GM21381 (cell line): Measurements from ENCODE around the gene NRF1.
"Not testable (repeated sequence)": the region's sequence is repeated elsewhere in the genome, so short reads cannot be mapped to it uniquely, and the experiment has no call there.

Experiments
- ATAC-seq: cut with Tn5 transposase; IDR thresholded peaks from one replicate; pipeline ENCODE4 v1.9.1; 2021; ENCODE audit warnings: mild to moderate bottlenecking, moderate library complexity; ENCODE audit not compliant: unreplicated experiment

NRF1 gene

DNA sequence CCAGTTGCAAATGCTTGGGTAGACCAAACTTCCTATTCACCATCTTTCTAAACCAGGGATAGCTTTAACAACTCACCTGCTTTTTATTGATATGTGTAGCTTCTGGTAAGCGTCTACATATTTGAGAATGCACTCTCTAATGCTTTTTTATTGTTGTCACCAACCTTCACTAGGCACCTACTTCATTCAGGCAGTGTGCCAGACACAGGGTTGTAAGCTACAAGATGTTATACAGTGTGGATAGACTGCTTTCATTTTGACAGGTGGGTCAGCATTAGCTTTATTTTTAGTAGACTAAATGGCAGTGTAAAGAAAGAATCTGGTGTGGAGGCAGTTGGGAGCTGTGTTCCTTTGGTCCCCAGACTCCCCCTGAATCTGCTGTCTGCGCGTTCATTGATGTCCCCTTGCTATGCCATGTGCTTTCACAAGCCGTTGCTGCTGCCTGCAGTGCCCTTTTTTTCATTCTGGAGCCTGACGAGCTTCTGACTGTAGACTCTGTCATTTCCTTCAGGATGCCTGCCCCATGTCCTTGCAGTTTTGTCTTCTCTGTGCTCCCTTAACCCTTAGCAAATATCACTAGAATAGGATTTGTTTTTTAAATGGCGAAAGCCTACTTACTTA, 32.1 kb downstream of the NRF1 start:
- ATAC-seq = no peak

DNA sequence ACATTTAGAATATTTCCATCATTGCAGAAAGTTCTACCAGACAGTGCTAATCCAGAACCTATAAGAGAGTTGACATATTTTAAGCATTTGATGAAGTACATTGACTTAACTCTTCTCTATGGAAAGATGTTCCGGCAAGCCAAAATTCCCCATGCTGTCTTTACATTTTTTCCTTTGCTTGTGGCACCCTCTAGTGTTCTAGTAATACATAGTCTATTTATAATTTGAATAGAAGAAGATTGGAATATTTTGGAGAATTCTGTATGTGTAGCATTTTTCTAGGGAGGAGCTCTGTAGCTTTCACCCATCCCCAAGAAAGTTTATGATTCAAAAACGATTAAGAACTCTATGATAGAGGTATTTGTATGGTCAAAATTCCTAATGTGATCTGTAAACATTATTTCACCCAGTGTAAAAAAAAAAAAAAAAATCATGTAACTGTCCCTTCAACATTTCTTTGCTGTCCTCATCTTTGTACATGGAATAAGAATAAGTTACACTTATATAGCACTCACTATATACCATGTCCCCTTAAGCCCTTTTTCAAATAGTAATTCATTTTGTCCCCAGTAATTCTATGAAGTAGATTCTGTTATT, 33.2 kb downstream of the NRF1 start:
- ATAC-seq = no peak

DNA sequence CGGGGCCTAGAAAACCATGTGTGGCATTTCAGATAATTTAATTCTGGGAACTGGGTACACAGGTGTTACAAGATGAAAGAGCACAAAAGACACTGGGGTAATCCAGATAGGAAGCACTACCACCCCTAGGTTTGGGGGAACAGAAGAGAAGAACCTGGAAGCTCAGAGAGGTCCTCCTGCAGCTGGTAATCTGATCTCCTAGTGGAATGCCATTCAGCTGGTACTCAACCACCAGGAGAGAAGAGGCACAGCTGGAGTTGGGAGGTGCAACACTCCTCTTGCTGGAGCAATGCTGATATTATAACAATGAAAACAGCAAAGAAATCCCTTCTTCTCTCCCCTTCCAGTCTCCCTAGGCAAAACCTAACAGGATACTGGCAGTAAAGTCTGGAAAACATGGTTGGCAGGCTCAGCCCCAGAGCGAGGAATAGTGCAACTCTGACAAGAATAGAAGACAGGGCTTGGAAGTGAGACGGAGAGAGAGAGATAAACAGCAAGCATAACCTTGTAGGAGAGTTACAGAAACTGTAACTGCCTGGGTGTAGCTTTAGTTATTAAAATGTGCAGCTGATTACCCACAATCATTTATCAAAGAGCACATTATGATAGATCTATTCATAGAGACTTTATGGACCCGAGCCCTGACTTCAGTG, 35.0 kb downstream of the NRF1 start:
- ATAC-seq = no peak

DNA sequence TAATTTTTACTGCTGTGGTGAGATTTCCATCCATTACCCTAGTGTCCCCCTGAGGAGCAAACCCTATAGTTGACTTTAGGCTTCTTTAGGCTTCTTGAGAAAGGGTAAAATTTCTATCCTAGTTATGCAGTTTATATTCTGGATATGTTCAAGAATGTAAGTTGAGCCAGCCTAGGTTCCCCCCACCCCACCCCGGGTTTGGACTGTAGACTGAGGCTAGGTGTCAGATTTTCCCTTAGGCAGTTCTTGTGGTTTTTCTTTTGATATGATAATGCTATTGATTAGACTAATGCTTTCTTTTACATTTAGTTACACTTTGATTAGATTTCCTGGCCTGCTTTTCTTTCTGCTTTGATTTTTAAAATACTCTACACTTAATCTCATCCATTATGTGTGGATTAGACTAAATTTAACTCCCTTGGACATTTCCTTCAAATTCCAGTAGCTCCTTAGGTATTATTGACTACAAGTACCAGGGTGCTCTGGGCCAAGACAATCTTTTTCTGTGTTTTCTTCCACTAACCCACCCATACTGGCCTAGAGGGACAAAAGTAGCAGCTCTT, 37.7 kb downstream of the NRF1 start:
- no peak for ATAC-seq

DNA sequence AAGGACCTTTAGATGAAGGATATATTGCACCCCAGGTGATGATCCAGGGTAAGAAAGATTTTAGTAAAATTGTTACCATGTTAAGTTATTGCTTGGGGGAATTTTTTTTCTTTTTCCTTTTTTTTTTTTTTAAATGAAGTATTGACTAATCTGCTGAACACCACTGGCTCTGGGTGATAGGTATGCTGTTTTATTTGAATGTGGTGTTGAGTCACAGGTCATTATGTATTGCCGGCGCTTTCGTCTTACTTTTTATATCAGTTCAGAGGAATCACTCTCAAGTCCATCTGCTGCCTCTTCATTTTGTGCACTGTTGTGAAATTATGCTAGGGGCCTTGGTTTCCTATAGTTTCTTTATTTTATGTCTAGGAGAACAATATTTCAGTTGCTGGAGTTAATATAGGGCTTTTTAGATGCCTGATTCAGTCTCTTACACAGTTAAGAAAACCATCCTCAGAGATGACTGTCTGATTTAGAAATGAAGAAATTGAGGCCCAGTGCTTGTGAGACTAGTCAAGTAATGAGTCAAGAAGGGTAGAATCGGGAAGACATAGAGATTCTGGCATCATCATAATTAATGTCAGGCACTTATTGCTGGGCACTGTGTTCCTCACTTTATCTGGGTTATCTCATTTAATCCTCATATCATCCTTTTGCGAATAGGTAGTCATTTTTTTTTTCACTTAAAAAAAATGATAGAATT, 38.7 kb downstream of the NRF1 start:
- no peak for ATAC-seq

DNA sequence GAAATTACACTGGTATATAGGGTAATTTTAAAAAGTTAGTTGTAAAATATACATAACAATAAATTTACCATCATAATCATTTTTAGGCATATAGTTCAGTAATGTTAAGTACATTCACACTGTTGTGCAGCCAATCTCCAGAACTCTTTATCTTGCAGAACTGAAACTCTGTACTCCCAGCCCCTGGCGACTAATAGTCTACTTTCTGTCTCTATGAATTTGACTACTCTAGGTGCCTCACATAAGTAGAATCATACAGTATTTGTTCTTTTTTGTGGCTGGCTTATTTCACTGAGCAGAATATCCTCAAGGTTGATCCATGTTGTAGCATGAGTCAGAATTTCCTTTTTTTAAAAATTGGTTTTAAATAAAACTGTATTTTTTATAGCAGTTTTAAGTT, 41.4 kb downstream of the NRF1 start:
- ATAC-seq = no peak

DNA sequence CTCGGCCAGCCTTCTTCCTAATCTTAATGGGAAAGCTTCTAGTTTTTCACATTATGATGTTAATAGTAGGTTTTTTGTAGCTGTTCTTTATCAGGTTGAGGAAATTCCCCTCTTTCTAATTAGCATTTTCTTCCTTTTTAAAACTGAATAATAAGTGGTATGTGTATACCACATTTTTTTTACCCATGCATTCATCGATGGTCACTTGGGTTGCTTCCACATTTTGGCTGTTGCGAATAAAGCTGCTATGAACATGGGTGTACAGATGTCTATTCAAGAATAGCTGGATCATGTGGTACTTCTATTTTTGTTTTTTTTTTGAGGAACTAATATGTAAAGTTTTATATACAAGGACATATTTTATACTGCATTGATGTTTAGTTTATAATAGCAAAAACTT, 44.3 kb downstream of the NRF1 start:
- no peak for ATAC-seq

DNA sequence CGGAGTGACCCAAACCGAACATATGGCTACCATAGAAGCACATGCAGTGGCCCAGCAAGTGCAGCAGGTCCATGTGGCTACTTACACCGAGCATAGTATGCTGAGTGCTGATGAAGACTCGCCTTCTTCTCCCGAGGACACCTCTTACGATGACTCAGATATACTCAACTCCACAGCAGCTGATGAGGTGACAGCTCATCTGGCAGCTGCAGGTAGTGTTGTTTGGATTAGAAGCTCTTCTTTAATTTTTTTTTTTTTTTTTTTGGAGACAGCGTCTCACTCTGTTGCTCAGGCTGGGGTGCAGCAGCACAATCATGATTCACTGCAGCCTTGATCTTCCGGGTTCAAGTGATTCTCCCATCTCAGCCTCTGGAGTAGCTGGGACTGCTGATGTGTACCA, 45.8 kb downstream of the NRF1 start:
- no peak for ATAC-seq

DNA sequence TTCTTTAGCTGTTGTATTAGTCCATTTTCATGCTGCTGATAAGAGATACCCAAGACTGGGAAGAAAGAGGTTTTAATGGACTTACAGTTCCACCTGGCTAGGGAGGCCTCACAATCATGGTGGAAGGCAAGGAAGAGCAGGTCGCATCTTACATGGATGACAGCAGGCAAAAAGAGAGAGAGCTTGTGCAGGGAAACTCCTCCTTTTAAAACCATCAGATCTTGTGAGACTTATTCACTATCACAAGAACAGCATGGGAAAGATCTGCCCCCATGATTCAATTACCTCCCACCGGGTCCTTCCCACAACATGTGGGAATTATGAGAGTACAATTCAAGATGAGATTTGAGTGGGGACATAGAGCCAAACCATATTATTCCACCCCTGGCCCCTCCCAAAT, 48.4 kb downstream of the NRF1 start:
- not testable (repeated sequence) for ATAC-seq

DNA sequence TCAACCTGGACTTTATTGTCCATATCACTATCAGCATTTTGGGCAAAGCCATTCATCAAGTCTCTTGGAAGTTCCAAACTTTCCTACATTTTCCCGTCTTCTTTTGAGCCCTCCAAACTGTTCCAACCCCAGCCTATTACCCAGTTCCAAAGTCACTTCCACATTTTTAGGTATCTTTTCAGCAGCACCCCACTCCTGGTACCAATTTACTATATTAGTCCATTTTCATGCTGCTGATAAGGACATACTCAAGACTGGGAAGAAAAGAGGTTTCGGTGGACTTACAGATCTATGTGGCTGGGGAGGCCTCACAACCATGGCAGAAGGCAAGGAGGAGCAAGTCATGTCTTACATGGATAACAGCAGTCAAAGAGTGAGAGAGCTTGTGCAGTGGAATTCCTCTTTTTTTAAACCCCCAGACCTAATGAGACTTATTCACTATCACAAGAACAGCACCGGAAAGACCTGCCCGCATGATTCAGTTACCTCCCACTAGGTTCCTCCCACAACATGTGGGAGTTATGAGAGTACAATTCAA, 50.2 kb downstream of the NRF1 start:
- no peak for ATAC-seq

DNA sequence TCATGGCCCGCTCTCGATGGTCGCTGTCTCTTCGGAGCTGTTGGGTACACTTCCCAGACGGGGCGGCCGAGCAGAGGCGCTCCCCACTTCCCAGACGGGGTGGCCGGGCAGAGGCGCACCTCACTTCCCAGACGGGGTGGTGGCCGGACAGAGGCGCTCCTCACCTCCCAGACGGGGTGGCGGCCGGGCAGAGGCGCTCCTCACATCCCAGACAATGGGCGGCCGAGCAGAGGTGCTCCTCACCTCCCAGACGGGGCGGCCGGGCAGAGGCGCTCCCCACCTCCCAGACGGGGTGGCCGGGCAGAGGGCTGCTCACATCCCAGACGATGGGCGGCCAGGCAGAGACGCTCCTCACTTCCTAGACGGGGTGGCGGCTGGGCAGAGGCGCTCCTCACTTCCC, 51.7 kb downstream of the NRF1 start:
- not testable (repeated sequence) for ATAC-seq

DNA sequence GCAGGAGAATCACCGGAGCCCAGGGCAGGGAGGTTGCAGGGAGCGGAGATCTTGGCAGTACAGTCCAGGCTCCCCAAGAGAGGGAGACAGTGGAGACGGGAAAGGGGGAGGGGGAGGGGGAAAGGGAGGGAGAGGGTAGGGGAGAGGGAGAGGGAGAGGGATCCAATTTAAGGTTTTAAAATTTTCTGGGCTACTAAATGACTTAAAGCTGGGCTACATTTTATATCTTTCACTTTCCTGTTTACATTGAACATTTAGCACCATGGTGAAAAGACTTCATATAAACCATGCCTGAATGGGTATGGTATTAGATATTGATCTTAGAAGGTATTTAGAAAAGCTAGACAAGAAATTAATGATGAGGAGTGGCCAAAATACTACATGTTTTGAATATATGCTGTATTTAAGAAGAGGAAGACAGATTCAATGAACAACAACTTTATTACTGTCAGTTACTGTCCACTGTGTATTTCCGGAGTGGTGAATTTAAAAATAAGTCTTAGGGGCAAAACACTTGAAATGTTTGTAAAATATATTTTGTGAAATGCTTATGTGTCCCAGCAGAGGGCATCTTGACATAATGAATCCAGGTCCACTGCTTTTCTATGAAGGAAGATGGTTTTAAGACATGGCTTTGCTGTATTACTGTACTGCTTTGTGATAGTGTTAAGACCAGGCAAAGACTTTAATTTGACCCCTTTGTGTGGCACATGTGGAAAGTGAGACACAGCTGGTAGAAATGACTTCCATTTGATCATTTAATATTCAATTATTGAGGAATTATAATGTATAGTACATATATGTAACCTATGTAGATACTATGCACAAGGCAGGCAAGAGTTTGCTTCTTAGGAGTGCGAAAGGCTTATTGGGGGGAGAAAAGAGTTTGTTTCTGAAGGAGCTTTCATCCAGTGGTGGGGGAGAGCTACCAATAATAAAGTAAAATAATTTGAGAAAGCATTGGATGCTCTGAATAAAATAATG, 52.8 kb downstream of the NRF1 start:
- ATAC-seq = no peak

DNA sequence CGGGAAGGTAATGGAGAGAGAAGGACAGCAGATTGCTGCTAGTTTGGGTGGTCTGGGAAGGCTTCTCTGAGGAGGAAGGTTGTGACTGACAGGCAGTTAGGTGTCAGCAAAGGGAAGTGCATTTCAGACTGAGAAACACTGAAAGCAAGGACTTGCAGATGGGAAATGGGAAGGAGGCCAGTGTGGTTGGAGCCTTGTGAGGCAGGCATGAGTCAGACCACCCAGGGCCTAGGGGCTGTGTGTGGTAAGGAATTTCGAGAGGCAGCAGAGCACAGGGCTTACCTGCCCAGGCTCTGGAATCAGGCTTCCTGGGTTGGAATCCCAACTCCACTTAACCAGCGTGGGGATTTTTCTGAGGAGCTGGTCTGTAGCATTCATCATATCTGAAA, 53.5 kb downstream of the NRF1 start:
- ATAC-seq = no peak

DNA sequence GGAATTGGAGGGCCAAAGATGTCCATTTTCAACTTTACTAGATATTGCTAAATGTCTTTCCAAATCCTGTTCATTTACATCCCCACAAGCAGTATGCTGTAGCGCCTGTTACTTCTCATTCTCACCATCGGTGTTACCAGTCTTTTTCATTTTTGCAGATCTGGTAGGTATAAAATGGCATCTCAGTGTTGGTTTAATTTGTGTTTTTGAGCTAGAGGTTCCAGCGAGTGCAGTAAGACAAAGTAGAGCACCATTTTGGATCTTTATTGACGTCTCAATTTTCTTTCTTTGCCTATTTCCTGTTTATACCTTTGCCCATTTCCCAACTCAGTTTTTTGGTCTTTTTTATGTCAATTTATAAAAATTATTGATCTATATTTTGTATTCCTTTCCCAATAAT, 55.6 kb downstream of the NRF1 start:
- ATAC-seq = no peak

DNA sequence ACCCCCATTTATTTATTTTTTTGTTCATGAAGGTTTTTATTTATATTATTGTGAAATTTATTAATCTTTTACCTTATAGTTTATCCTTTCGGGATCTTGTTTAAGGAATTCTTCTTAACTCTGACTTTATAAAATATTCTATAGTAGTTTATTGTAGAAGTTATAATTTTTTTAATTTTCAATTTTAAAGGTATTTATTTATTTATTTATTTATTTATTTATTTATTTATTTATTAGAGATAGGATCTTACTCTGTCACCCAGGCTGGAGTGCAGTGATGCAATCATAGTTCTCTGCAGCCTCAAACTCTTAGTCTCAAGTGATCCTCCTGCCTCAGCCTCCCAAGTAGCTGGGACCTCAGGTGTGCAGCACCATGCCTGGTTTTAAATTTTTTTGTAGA, 56.0 kb downstream of the NRF1 start:
- ATAC-seq = no peak

DNA sequence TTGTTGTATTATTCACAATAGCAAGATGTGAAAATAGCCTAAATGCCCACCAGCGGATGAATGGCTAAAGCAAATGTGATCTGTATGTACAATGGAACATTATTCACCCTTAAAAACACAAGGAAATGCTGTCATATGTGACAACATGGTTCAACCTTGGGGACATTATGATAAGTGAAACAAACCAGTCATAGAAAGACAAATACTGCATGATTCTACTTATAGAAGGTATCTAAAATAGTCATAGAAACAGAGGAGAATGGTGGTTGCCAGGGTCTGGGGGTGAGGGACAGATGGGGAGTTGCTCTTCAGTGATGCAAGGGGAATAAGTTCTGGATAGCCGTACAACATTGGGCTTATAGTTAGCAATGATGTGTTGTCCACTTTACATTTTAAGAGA, 58.4 kb downstream of the NRF1 start:
- no peak for ATAC-seq

DNA sequence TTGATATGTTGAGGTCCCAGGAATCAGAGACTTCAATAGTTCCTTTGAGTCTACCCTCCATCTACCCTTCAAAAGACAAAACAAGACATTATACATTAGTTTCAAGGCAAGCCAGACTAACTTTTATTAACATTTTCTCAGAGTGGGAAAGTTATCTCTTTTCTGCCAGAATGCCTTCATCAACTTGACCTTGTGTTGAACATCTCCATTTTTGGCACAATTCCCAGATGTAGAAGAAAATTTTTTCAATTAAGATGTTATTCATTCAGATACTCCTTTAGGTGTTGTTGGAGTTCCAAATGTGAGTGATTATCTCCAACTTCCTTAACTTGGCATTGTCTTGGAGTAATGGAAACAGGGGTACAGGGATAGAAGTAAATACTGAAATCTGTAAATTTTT, 59.1 kb downstream of the NRF1 start:
- ATAC-seq = no peak

DNA sequence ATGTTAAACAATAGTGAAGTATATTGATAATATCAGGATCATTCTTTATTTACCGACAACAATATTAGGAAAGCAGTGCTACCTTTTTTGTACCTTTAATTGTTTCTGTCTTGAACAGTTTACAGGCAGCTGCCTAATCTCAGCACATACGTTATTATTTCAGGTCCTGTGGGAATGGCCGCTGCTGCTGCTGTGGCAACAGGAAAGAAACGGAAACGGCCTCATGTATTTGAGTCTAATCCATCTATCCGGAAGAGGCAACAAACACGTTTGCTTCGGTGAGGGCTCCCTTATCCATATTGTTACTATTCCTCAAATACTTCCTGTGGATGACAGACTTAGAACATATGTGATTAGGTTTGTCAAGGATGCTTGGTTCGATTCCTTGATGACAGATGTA, 59.7 kb downstream of the NRF1 start:
- no peak for ATAC-seq

DNA sequence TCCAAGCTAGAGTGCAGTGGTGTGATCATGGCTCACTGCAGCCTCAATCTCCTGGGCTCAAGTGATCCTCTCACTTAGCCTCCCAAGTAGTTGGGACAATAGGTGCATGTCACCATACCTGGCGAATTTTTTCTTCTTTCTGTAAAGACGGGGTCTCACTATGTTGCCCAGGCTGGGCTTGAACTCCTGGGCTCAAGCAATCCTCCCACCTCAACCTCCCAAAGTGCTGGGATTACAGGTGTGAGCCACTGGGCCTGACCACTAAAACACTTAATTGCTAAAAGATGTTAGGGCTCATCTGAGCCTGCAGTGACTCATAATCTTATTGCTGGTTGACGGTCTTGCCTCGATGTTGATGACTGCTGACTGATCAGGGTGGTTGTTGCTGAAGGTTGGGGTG, 63.0 kb downstream of the NRF1 start:
- ATAC-seq = not testable (repeated sequence)

DNA sequence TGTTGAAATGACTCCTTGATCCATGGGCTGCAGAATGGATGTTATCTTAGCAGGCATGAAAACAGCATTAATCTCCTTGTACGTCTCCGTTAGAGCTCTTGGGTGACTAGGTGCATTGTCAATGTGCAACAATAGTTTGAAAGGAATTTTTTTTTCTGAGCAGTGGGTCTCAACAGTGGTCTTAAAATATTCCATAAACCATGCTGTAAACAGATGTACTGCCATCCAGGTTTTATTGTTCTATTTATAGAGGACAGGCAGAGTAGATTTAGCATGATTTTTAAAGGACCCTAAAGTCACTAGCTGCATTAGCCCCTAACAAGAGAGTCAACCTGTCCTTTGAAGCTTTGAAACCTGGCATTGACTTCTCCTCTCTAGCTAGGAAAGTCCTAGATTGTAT, 64.0 kb downstream of the NRF1 start:
- ATAC-seq = no peak
